GM21367 (cell line): ENCODE measurements around the gene AP3M1.
"Not testable (repeated sequence)": the region's sequence is repeated elsewhere in the genome, so short reads cannot be mapped to it uniquely, and the experiment has no call there.

Experiments used
- ATAC-seq: cut with Tn5 transposase; IDR thresholded peaks from one replicate; pipeline ENCODE4 v1.9.1; 2021; ENCODE audit not compliant: unreplicated experiment

The AP3M1 gene

GRCh38 chr10:74150204-74150989 is at the start of gene AP3M1:
AP3M1 (minus strand) TSS chr10:74150828; CDS start chr10:74138379, 12,449 bp downstream.
- ATAC-seq, result peak; percentile 37

- ATAC-seq, result no peak
Measured at GRCh38 chr10:74199315-74199714, 48.7 kb upstream of the AP3M1 start.

- ATAC-seq, result no peak
Measured at GRCh38 chr10:74194999-74195398, 44.4 kb upstream of the AP3M1 start.

GRCh38 chr10:74194545-74194944 is 43.9 kb upstream of the AP3M1 start:
- no peak for ATAC-seq

- ATAC-seq, result no peak
Measured at GRCh38 chr10:74190494-74190893, 39.9 kb upstream of the AP3M1 start.

- ATAC-seq, result peak; percentile 87
Measured at GRCh38 chr10:74189999-74190421, 39.4 kb upstream of the AP3M1 start.

- ATAC-seq, result not testable (repeated sequence)
Measured at GRCh38 chr10:74188617-74189016, 38.0 kb upstream of the AP3M1 start.

- ATAC-seq, result no peak
Measured at GRCh38 chr10:74187237-74187636, 36.6 kb upstream of the AP3M1 start.

- ATAC-seq, result no peak
Measured at GRCh38 chr10:74186678-74187077, 36.0 kb upstream of the AP3M1 start.

- ATAC-seq, result no peak
Measured at GRCh38 chr10:74179111-74179710, 28.6 kb upstream of the AP3M1 start.

GRCh38 chr10:74178042-74178791 is 27.6 kb upstream of the AP3M1 start:
- no peak for ATAC-seq

GRCh38 chr10:74177140-74177677 is 26.6 kb upstream of the AP3M1 start:
- ATAC-seq, result no peak

- ATAC-seq, result peak; percentile 85
Measured at GRCh38 chr10:74176380-74177139, 25.9 kb upstream of the AP3M1 start.

- ATAC-seq, result no peak
Measured at GRCh38 chr10:74175510-74176379, 25.1 kb upstream of the AP3M1 start.

- no peak for ATAC-seq
Measured at GRCh38 chr10:74174521-74174920, 23.9 kb upstream of the AP3M1 start.

GRCh38 chr10:74171625-74172024 is 21.0 kb upstream of the AP3M1 start:
- ATAC-seq, result no peak

- ATAC-seq, result no peak
Measured at GRCh38 chr10:74167443-74167842, 16.8 kb upstream of the AP3M1 start.

GRCh38 chr10:74165530-74165901 is 14.9 kb upstream of the AP3M1 start:
- ATAC-seq, result no peak

- no peak for ATAC-seq
Measured at GRCh38 chr10:74164716-74165529, 14.3 kb upstream of the AP3M1 start.
